ENCODE results near the gene EBF3. TPM values are rescaled to one million over a fixed set of nuclear protein-coding genes. Genes with fewer than 3 reads are reported as not detected.

The EBF3 gene
- total RNA-seq, 1 experiment from 2014 or later = 0.22 TPM

DNA sequence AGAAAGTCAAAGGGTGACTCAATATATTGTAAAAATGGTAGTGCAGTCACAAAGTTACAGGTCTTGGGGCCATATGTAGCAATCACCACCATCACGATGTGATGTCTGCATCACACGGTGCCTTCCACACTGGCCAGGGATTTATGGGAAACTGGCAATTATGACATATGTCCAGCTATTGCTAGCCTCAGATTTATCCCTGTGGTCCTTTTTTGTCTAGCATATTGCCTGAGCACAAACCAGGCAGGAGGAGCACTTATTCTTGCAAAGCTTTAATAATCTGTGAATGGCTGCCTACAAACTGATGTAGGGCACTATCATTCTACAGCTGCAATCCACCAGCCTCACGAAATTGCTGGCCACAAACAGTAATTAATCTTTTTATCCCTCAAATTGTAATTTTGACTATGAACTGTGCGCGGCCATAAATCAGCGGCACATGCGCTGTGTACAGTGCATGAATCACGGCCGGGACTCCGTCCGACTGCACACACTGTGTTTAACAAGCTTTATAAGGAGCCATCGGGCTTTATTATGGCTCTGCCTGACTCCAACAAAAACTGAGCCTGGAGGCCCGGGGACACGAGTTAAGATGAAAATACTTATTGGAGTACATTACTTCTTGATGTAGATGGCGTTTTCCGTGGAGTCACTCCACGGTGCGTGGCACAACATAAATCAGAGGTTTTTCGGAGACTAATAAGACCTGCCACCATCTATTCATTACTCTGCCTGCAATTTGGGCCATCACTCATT lies 115.2 kb downstream of the EBF3 start:
- TF ChIP-seq, protein P1, sequence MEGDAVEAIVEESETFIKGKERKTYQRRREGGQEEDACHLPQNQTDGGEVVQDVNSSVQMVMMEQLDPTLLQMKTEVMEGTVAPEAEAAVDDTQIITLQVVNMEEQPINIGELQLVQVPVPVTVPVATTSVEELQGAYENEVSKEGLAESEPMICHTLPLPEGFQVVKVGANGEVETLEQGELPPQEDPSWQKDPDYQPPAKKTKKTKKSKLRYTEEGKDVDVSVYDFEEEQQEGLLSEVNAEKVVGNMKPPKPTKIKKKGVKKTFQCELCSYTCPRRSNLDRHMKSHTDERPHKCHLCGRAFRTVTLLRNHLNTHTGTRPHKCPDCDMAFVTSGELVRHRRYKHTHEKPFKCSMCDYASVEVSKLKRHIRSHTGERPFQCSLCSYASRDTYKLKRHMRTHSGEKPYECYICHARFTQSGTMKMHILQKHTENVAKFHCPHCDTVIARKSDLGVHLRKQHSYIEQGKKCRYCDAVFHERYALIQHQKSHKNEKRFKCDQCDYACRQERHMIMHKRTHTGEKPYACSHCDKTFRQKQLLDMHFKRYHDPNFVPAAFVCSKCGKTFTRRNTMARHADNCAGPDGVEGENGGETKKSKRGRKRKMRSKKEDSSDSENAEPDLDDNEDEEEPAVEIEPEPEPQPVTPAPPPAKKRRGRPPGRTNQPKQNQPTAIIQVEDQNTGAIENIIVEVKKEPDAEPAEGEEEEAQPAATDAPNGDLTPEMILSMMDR (conservative IDR thresholded peaks at IDR 0.05) = no peak
- Histone ChIP-seq H3K9me3 (ENCODE audit: control insufficient read depth, low read depth, low read length) (no peaks in the 10 kb centered on the region), H2AFZ (ENCODE audit: low read length) (no peak overlapping the region), H3K14ac (ENCODE audit: insufficient read depth, low read length) (no peak overlapping the region), H3K9ac (ENCODE audit: extremely low read depth, insufficient read length, low read length) (no peak overlapping the region), H2BK12ac (ENCODE audit: insufficient read length, low read depth, low read length) (no peak overlapping the region), H2BK120ac (ENCODE audit: low read depth, low read length, poor library complexity, severe bottlenecking) (no peak overlapping the region), H2BK20ac (ENCODE audit: low read depth, low read length, poor library complexity, severe bottlenecking) (no peak overlapping the region), H3K27ac (ENCODE audit: insufficient read length, low read depth, low read length) (no peak overlapping the region), H3K56ac (ENCODE audit: insufficient read length, low read depth, low read length) (no peak overlapping the region), H3K4me1 (ENCODE audit: insufficient read depth, low read length) (no peaks in the 10 kb centered on the region), H3T11ph (ENCODE audit: low read length) (no peak overlapping the region), H4K91ac (ENCODE audit: insufficient read length, low read depth, low read length) (no peak overlapping the region), H4K5ac (ENCODE audit: insufficient read length, low read depth, low read length) (no peak overlapping the region), H3K4me2 (ENCODE audit: insufficient read depth, insufficient read length, low read length) (no peak overlapping the region), H3K27me3 (ENCODE audit: insufficient read depth, low read length) (no peaks in the 10 kb centered on the region), H4K20me1 (ENCODE audit: control insufficient read depth, insufficient read depth, insufficient read length) (no peaks in the 10 kb centered on the region), H2BK5ac (ENCODE audit: insufficient read length, low read length) (no peak overlapping the region), H3K18ac (ENCODE audit: insufficient read length, low read depth, low read length) (no peak overlapping the region), H4K8ac (replicated peaks; ENCODE audit: insufficient read length, low read depth, low read length) (no peak overlapping the region), H2BK15ac (ENCODE audit: low read depth, low read length) (no peak overlapping the region), H3K23me2 (ENCODE audit: insufficient read length, low read depth, low read length, poor library complexity, severe bottlenecking) (no peaks in the 10 kb centered on the region), H3K79me2 (ENCODE audit: insufficient read depth, low read length) (no peaks in the 10 kb centered on the region), H3K23ac (ENCODE audit: insufficient read length, low read depth, low read length) (no peak overlapping the region), H3K79me1 (ENCODE audit: insufficient read depth, low read depth, low read length, poor library complexity, severe bottlenecking) (no peaks in the 10 kb centered on the region), H3K4ac (ENCODE audit: low read depth, low read length) (no peak overlapping the region), H2AK5ac (ENCODE audit: insufficient read length, low read length) (no peak overlapping the region)
- WGBS (ENCODE audit: extremely low coverage, insufficient read length, low lambda C conversion rate) = no CpG with 5 or more reads among the region's 19 CpGs
- H3K27me3 Mint-ChIP-seq (ENCODE audit: low read depth) = no peaks in the 10 kb centered on the region
- no peak overlapping the region for H3K27ac Mint-ChIP-seq
- no peak overlapping the region for H3K4me3 Mint-ChIP-seq
- H3K4me1 Mint-ChIP-seq = peaks cover 21 to 36% of the 10 kb centered on the region in 2 experiments
- DNase-seq = peak; percentile 6
- H3K9me3 Mint-ChIP-seq = no peaks in the 10 kb centered on the region
- no peaks in the 10 kb centered on the region for H3K36me3 Mint-ChIP-seq (ENCODE audit: insufficient read depth in 1 of 3, low read depth in 3 of 3)
